ENCODE results near the gene RBM7.

RBM7 gene

GRCh38 chr11:114440971-114441763 lies 40.7 kb downstream of the RBM7 start:
- H3K36me3 ChIP-seq (ENCODE audit: control insufficient read depth, insufficient read depth, low read length) = no peaks in the 10 kb centered on the region
- peak overlapping the region; percentile 83 for H3K4me2 ChIP-seq (ENCODE audit: low read length)
- H3K9me3 ChIP-seq (ENCODE audit: control insufficient read depth, low read length) = no peaks in the 10 kb centered on the region
- no peak overlapping the region for H2AFZ ChIP-seq
- H3K79me2 ChIP-seq = peaks cover 3% of the 10 kb centered on the region
- H3K4me1 ChIP-seq = peaks cover 9% of the 10 kb centered on the region
- peak overlapping the region; percentile 97 for H3K4me3 ChIP-seq (ENCODE audit: low read depth, low read length)
- H3K9ac ChIP-seq = no peak overlapping the region
- H3K27ac ChIP-seq = peak overlapping the region; percentile 86
- TF ChIP-seq CTCF (IDR thresholded peaks at IDR 0.05) = no peak
- H3K27me3 ChIP-seq (ENCODE audit: control insufficient read depth, insufficient read depth, low read length) = no peaks in the 10 kb centered on the region

- peaks cover 3% of the 10 kb centered on the region for H3K79me2 ChIP-seq
- H3K27ac ChIP-seq = no peak overlapping the region
- no peaks in the 10 kb centered on the region for H3K36me3 ChIP-seq (ENCODE audit: control insufficient read depth, insufficient read depth, low read length)
- no peaks in the 10 kb centered on the region for H3K27me3 ChIP-seq (ENCODE audit: control insufficient read depth, insufficient read depth, low read length)
- H3K9me3 ChIP-seq (ENCODE audit: control insufficient read depth, low read length) = no peaks in the 10 kb centered on the region
- H3K9ac ChIP-seq = no peak overlapping the region
- H3K4me2 ChIP-seq (ENCODE audit: low read length) = peak overlapping the region; percentile 83
- no peak overlapping the region for H2AFZ ChIP-seq
- peak overlapping the region; percentile 97 for H3K4me3 ChIP-seq (ENCODE audit: low read depth, low read length)
- no peak for TF ChIP-seq CTCF (IDR thresholded peaks at IDR 0.05)
- peaks cover 9% of the 10 kb centered on the region for H3K4me1 ChIP-seq
These were observed 41.5 kb downstream of the RBM7 start for GRCh38 chr11:114441921-114442320.

GRCh38 chr11:114442536-114442935 lies 42.1 kb downstream of the RBM7 start:
- Histone ChIP-seq H3K27me3 (ENCODE audit: control insufficient read depth, insufficient read depth, low read length) (no peaks in the 10 kb centered on the region), H3K27ac (no peak overlapping the region), H3K9me3 (ENCODE audit: control insufficient read depth, low read length) (no peaks in the 10 kb centered on the region), H3K4me3 (ENCODE audit: low read depth, low read length) (no peak overlapping the region), H3K9ac (no peak overlapping the region), H3K4me1 (peaks cover 9% of the 10 kb centered on the region), H3K4me2 (ENCODE audit: low read length) (no peak overlapping the region), H2AFZ (no peak overlapping the region), H3K79me2 (peaks cover 3% of the 10 kb centered on the region), H3K36me3 (ENCODE audit: control insufficient read depth, insufficient read depth, low read length) (no peaks in the 10 kb centered on the region)
- TF ChIP-seq CTCF (IDR thresholded peaks at IDR 0.05) = no peak

- no peaks in the 10 kb centered on the region for H3K9me3 ChIP-seq (ENCODE audit: control insufficient read depth, low read length)
- no peak overlapping the region for H3K4me2 ChIP-seq (ENCODE audit: low read length)
- no peaks in the 10 kb centered on the region for H3K36me3 ChIP-seq (ENCODE audit: control insufficient read depth, insufficient read depth, low read length)
- H3K9ac ChIP-seq = no peak overlapping the region
- no peak overlapping the region for H3K4me3 ChIP-seq (ENCODE audit: low read depth, low read length)
- H3K27ac ChIP-seq = no peak overlapping the region
- H3K27me3 ChIP-seq (ENCODE audit: control insufficient read depth, insufficient read depth, low read length) = no peaks in the 10 kb centered on the region
- H3K4me1 ChIP-seq = no peaks in the 10 kb centered on the region
- peaks cover 3% of the 10 kb centered on the region for H3K79me2 ChIP-seq
- no peak for TF ChIP-seq CTCF (IDR thresholded peaks at IDR 0.05)
- H2AFZ ChIP-seq = no peak overlapping the region
These were observed 47.0 kb downstream of the RBM7 start for GRCh38 chr11:114447444-114447843.

GRCh38 chr11:114447892-114448291 lies 47.4 kb downstream of the RBM7 start:
- peaks cover 3% of the 10 kb centered on the region for H3K79me2 ChIP-seq
- no peak overlapping the region for H3K4me2 ChIP-seq (ENCODE audit: low read length)
- no peak overlapping the region for H2AFZ ChIP-seq
- H3K9me3 ChIP-seq (ENCODE audit: control insufficient read depth, low read length) = no peaks in the 10 kb centered on the region
- H3K4me1 ChIP-seq = no peaks in the 10 kb centered on the region
- H3K36me3 ChIP-seq (ENCODE audit: control insufficient read depth, insufficient read depth, low read length) = no peaks in the 10 kb centered on the region
- TF ChIP-seq CTCF (IDR thresholded peaks at IDR 0.05) = no peak
- no peak overlapping the region for H3K4me3 ChIP-seq (ENCODE audit: low read depth, low read length)
- no peak overlapping the region for H3K27ac ChIP-seq
- no peak overlapping the region for H3K9ac ChIP-seq
- H3K27me3 ChIP-seq (ENCODE audit: control insufficient read depth, insufficient read depth, low read length) = no peaks in the 10 kb centered on the region

Data from parathyroid adenoma (tissue), 2 donors.